Suprapubic skin (tissue), 2 donors: ENCODE results near the gene PLIN4.

Experiments used
- EP300 ChIP-seq: sonication (generic); formaldehyde crosslinking; IDR thresholded peaks from one replicate; pipeline ENCODE4 v1.6.1; 2017; ENCODE audit warnings: antibody characterized with exemption
- POLR2A ChIP-seq, 2 donors: fragments of 450-650 bp; IDR thresholded peaks; one replicate each; pipeline ENCODE4 v1.6.1; 2017; ENCODE audit warnings: antibody characterized with exemption in 2 of 2, mild to moderate bottlenecking in 2 of 2, moderate library complexity in 2 of 2

GRCh38 chr19:4492337-4493103 is 25.8 kb downstream of the PLIN4 start:
- TF ChIP-seq EP300 (no peak), POLR2A (IDR thresholded peaks at IDR 0.05) (no peak)
